ENCODE results near the gene PTPRM.

PTPRM gene

GRCh38 chr18:7758764-7759163, 191.6 kb downstream of the PTPRM start:
- ATAC-seq (no peak), DNase-seq (no peak)
- H3K27me3 Mint-ChIP-seq: no peaks in the 10 kb centered on the region
- H3K36me3 Mint-ChIP-seq (ENCODE audit: low read depth): no peaks in the 10 kb centered on the region
- H3K4me3 Mint-ChIP-seq: no peak overlapping the region
- H3K9me3 Mint-ChIP-seq: peaks cover 6% of the 10 kb centered on the region
- H3K27ac Mint-ChIP-seq: no peak overlapping the region
- H3K4me1 Mint-ChIP-seq: no peaks in the 10 kb centered on the region

- DNase-seq (no peak), ATAC-seq (no peak)
- Mint-ChIP-seq H3K36me3 (ENCODE audit: low read depth) (no peaks in the 10 kb centered on the region), H3K27me3 (no peaks in the 10 kb centered on the region), H3K4me3 (no peak overlapping the region), H3K9me3 (peaks cover 6% of the 10 kb centered on the region), H3K27ac (no peak overlapping the region), H3K4me1 (no peaks in the 10 kb centered on the region)
Observed at GRCh38 chr18:7760967-7761948, 194.1 kb downstream of the PTPRM start.

GRCh38 chr18:7764405-7764804, 197.3 kb downstream of the PTPRM start:
- no peaks in the 10 kb centered on the region for H3K4me1 Mint-ChIP-seq
- ATAC-seq: no peak
- no peaks in the 10 kb centered on the region for H3K36me3 Mint-ChIP-seq (ENCODE audit: low read depth)
- H3K27me3 Mint-ChIP-seq: no peaks in the 10 kb centered on the region
- H3K4me3 Mint-ChIP-seq: no peak overlapping the region
- no peak for DNase-seq
- no peak overlapping the region for H3K27ac Mint-ChIP-seq
- H3K9me3 Mint-ChIP-seq: peaks cover 6% of the 10 kb centered on the region

- no peak overlapping the region for H3K4me3 Mint-ChIP-seq
- no peak overlapping the region for H3K27ac Mint-ChIP-seq
- no peak for ATAC-seq
- H3K27me3 Mint-ChIP-seq: no peaks in the 10 kb centered on the region
- no peaks in the 10 kb centered on the region for H3K36me3 Mint-ChIP-seq (ENCODE audit: low read depth)
- H3K9me3 Mint-ChIP-seq: peaks cover 6% of the 10 kb centered on the region
- H3K4me1 Mint-ChIP-seq: no peaks in the 10 kb centered on the region
- no peak for DNase-seq
Observed at GRCh38 chr18:7766346-7766745, 199.2 kb downstream of the PTPRM start.

GRCh38 chr18:7766817-7767216, 199.7 kb downstream of the PTPRM start:
- no peaks in the 10 kb centered on the region for H3K27me3 Mint-ChIP-seq

GRCh38 chr18:7770908-7771307, 203.8 kb downstream of the PTPRM start:
- no peak overlapping the region for H3K27ac Mint-ChIP-seq
- H3K4me3 Mint-ChIP-seq: no peak overlapping the region
- no peaks in the 10 kb centered on the region for H3K27me3 Mint-ChIP-seq
- DNase-seq (no peak), ATAC-seq (no peak)
- H3K4me1 Mint-ChIP-seq: no peaks in the 10 kb centered on the region
- peaks cover 4% of the 10 kb centered on the region for H3K9me3 Mint-ChIP-seq
- no peaks in the 10 kb centered on the region for H3K36me3 Mint-ChIP-seq (ENCODE audit: low read depth)

More at GRCh38 chr18:7766817-7767216, 199.7 kb downstream of the PTPRM start:
- H3K4me1 Mint-ChIP-seq: no peaks in the 10 kb centered on the region
- H3K36me3 Mint-ChIP-seq (ENCODE audit: low read depth): no peaks in the 10 kb centered on the region
- ATAC-seq (no peak), DNase-seq (no peak)
- H3K9me3 Mint-ChIP-seq: peaks cover 5% of the 10 kb centered on the region
- H3K4me3 Mint-ChIP-seq: no peak overlapping the region
- no peak overlapping the region for H3K27ac Mint-ChIP-seq

- no peaks in the 10 kb centered on the region for H3K4me1 Mint-ChIP-seq
- peaks cover 4% of the 10 kb centered on the region for H3K9me3 Mint-ChIP-seq
- no peak for ATAC-seq
- no peak overlapping the region for H3K27ac Mint-ChIP-seq
- H3K36me3 Mint-ChIP-seq (ENCODE audit: low read depth): no peaks in the 10 kb centered on the region
- H3K27me3 Mint-ChIP-seq: no peaks in the 10 kb centered on the region
- H3K4me3 Mint-ChIP-seq: no peak overlapping the region
- DNase-seq: no peak
Observed at GRCh38 chr18:7772510-7772888, 205.4 kb downstream of the PTPRM start.

- H3K36me3 Mint-ChIP-seq (ENCODE audit: low read depth): no peaks in the 10 kb centered on the region
- DNase-seq: no peak
- H3K27me3 Mint-ChIP-seq: no peaks in the 10 kb centered on the region
- H3K4me1 Mint-ChIP-seq: no peaks in the 10 kb centered on the region
- H3K27ac Mint-ChIP-seq: no peak overlapping the region
- H3K9me3 Mint-ChIP-seq: peaks cover 4% of the 10 kb centered on the region
- no peak overlapping the region for H3K4me3 Mint-ChIP-seq
- no peak for ATAC-seq
Observed at GRCh38 chr18:7772951-7773350, 205.8 kb downstream of the PTPRM start.

- H3K4me3 Mint-ChIP-seq: no peak overlapping the region
- no peak for ATAC-seq
- H3K27ac Mint-ChIP-seq: no peak overlapping the region
- H3K4me1 Mint-ChIP-seq: no peaks in the 10 kb centered on the region
- H3K27me3 Mint-ChIP-seq: no peaks in the 10 kb centered on the region
- DNase-seq: no peak
- no peaks in the 10 kb centered on the region for H3K36me3 Mint-ChIP-seq (ENCODE audit: low read depth)
- H3K9me3 Mint-ChIP-seq: peaks cover 4% of the 10 kb centered on the region
Observed at GRCh38 chr18:7775128-7775527, 208.0 kb downstream of the PTPRM start.

- H3K27ac Mint-ChIP-seq: no peak overlapping the region
- H3K4me3 Mint-ChIP-seq: no peak overlapping the region
- no peaks in the 10 kb centered on the region for H3K36me3 Mint-ChIP-seq (ENCODE audit: low read depth)
- ATAC-seq: no peak
- peaks cover 4% of the 10 kb centered on the region for H3K9me3 Mint-ChIP-seq
- no peaks in the 10 kb centered on the region for H3K27me3 Mint-ChIP-seq
- DNase-seq: no peak
- H3K4me1 Mint-ChIP-seq: no peaks in the 10 kb centered on the region
Observed at GRCh38 chr18:7775843-7776242, 208.7 kb downstream of the PTPRM start.

GRCh38 chr18:7778181-7778580, 211.1 kb downstream of the PTPRM start:
- H3K4me1 Mint-ChIP-seq: no peaks in the 10 kb centered on the region
- no peak overlapping the region for H3K27ac Mint-ChIP-seq
- no peaks in the 10 kb centered on the region for H3K27me3 Mint-ChIP-seq
- no peaks in the 10 kb centered on the region for H3K36me3 Mint-ChIP-seq (ENCODE audit: low read depth)
- no peak for ATAC-seq
- H3K4me3 Mint-ChIP-seq: no peak overlapping the region
- H3K9me3 Mint-ChIP-seq: peaks cover 4% of the 10 kb centered on the region
- DNase-seq: no peak

- Mint-ChIP-seq H3K27ac (no peak overlapping the region), H3K36me3 (ENCODE audit: low read depth) (no peaks in the 10 kb centered on the region), H3K9me3 (peaks cover 2% of the 10 kb centered on the region), H3K4me1 (no peaks in the 10 kb centered on the region), H3K4me3 (no peak overlapping the region), H3K27me3 (no peaks in the 10 kb centered on the region)
- DNase-seq: no peak
- no peak for ATAC-seq
Observed at GRCh38 chr18:7779211-7779610, 212.1 kb downstream of the PTPRM start.

- no peak overlapping the region for H3K27ac Mint-ChIP-seq
- no peaks in the 10 kb centered on the region for H3K36me3 Mint-ChIP-seq (ENCODE audit: low read depth)
- DNase-seq (no peak), ATAC-seq (no peak)
- no peak overlapping the region for H3K4me3 Mint-ChIP-seq
- H3K9me3 Mint-ChIP-seq: peaks cover 4% of the 10 kb centered on the region
- H3K4me1 Mint-ChIP-seq: no peaks in the 10 kb centered on the region
- no peaks in the 10 kb centered on the region for H3K27me3 Mint-ChIP-seq
Observed at GRCh38 chr18:7784171-7784570, 217.1 kb downstream of the PTPRM start.

GRCh38 chr18:7786569-7786968, 219.5 kb downstream of the PTPRM start:
- Mint-ChIP-seq H3K36me3 (ENCODE audit: low read depth) (no peaks in the 10 kb centered on the region), H3K27ac (no peak overlapping the region), H3K4me1 (no peaks in the 10 kb centered on the region), H3K4me3 (no peak overlapping the region), H3K27me3 (no peaks in the 10 kb centered on the region), H3K9me3 (peaks cover 4% of the 10 kb centered on the region)
- ATAC-seq (no peak), DNase-seq (no peak)

- H3K4me3 Mint-ChIP-seq: no peak overlapping the region
- H3K9me3 Mint-ChIP-seq: peaks cover 4% of the 10 kb centered on the region
- H3K36me3 Mint-ChIP-seq (ENCODE audit: low read depth): no peaks in the 10 kb centered on the region
- H3K27ac Mint-ChIP-seq: no peak overlapping the region
- no peak for ATAC-seq
- H3K4me1 Mint-ChIP-seq: no peaks in the 10 kb centered on the region
- no peaks in the 10 kb centered on the region for H3K27me3 Mint-ChIP-seq
- no peak for DNase-seq
Observed at GRCh38 chr18:7787339-7787738, 220.2 kb downstream of the PTPRM start.

Measured in activated naive CD8-positive, alpha-beta T cell treated with anti-CD3 and anti-CD28 coated beads, Interleukin-2, amount 50 U/mL, for 24 hours (primary cell).